Raji (cell line): ENCODE results near the gene KRTAP4-2.

Source experiments
- POLR2A ChIP-seq: IDR thresholded peaks from 2 replicates; pipeline ENCODE4 v1.6.1; 2011; ENCODE audit warnings: low read depth, low read length, control low read depth; ENCODE audit not compliant: insufficient read depth

KRTAP4-2 gene

DNA sequence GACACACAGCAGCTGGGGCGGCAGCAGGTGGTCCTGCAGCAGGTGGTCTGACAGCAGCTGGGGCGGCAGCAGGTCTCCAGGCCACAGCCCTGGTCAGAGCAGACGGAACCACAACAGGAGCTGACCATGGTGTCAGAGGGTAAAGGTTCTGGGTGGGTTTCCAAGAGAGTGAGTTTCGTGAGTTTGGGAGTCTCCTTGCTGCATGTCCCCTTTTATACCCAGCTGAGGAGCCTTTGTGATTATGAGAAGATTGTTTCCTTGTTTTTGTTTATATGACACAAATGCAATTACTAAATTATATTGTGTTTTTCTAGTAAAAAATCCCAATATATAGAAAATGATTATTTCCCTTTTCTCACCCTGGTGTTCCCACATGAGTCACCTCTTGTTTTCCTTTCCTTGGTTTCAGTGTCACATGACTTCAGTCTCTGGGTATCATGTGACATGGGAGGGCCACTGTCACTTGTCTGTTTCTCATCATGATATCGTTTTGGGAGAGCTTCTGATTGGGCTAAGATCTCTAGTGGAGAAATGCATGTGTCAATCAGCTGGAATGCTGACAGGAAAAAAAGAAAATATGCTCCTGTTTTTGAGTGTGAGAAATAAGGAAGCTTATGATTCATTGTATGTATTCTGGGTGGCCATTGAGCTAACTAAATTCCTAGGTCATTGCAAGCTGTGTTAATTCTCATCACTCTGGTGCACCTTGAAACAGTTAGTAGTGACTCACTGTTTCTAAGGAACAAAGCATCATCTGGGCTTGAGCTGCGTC lies 37.5 kb downstream of the KRTAP4-2 start, which contains the start of gene KRTAP4-6:
Gene KRTAP4-6, minus strand, starts transcription at position 185 of the 772 bp plus-strand sequence. Its CDS starts 57 bp downstream, at position 128.
- no peak for TF ChIP-seq POLR2A

DNA sequence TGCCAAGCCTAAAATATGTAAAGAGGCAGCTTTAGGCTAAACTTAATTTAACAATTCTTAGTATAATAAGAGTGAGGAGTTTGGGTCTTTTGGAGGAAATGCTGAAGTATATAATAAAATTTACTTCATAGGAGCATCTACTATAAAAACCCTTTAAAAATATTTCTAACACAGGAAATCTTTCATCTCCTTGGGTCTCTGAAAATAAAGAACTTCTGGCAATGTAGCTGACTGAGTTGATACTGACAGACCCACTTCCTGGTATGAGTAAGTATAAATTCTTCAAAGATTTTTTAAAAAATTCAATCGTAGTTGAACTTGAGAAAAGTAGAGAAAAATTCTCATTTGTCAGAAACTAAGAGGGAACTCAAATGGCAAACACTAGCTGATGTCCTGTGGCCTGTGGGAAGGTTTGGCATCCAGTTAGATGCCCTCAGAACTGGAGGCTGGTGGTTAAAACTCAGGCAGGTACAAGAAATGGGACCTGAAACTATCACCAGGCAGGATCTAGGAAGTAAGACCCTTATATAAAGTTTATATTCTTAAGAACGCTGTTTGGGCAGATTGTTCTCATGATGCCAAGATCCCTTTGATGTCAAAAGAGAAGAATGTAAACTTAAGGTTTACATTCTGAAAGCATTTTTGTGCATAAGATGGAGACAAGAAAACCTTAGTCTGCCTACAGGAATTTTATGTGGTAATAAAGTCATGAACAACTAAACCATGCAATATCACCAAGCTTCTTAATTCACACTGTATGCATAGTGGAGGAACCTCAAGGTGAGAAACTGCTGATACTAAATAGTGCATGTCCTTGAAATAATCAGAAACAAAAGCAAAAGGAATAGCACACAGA lies 43.9 kb downstream of the KRTAP4-2 start:
- TF ChIP-seq POLR2A, result no peak

DNA sequence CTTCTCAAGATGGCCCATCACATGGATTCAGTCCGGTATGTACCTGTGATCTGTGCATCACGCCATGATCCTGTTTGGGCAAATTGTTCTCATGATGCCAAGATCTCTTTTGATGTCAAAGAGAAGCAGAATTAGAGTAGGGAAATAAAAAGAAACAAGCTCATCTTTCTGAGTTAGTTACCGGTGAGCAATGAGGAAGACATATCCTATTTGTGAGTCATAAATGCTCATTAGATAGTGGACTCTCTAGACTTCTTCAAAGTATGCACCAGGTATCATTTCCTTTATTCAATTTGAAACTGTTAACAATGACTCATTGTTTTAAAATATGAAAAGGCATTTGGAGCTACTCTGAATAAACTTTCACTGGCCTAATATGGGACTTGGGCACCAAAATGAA lies 46.0 kb downstream of the KRTAP4-2 start:
- no peak for TF ChIP-seq POLR2A
